Endothelial cell of umbilical vein (primary cell): ENCODE results near the gene RGS6. TPM values are rescaled to one million over a fixed set of nuclear protein-coding genes. Genes with fewer than 3 reads are reported as not detected.

Source experiments
- BruUV-seq: library from RNA; stranded (reverse); fragments of 400-500 nt; replicated peaks from 2 replicates; lab custom pipeline; 2021; lab: Mats Ljungman, UMichigan
- CTCF ChIA-PET: fragments of 300-600, 350-600 bp; sonication (Branson Sonifier 250); formaldehyde crosslinking; loops from one replicate; lab custom pipeline; 2021; ENCODE audit warnings: antibody characterized with exemption, inconsistent platforms; lab: Charles Lee
- POLR2A ChIA-PET: fragments of 300-600, 350-600 bp; sonication (Branson Sonifier 250); formaldehyde crosslinking; loops from one replicate; lab custom pipeline; 2021; ENCODE audit warnings: antibody characterized with exemption, inconsistent platforms; lab: Charles Lee
- DNase-seq: peaks from one replicate; pipeline ENCODE4 v3.0.0-alpha.2; 2011; ENCODE audit warnings: low read depth, low spot score
- FAIRE-seq: peaks from 2 replicates; lab custom pipeline; 2011; peaks lifted over from hg19 to GRCh38; lab: Jason Lieb, UNC
- H2AFZ ChIP-seq: 2 replicates; pipeline ENCODE4 v1.6.0; 2012; ENCODE audit warnings: low read depth, low read length, control low read depth, inconsistent platforms
- H3K27ac ChIP-seq: 2 replicates; pipeline ENCODE4 v1.5.1; 2011; ENCODE audit warnings: low read depth, mild to moderate bottlenecking, control low read depth, low read length, moderate library complexity; ENCODE audit not compliant: insufficient read depth
- H3K27me3 ChIP-seq, 2 experiments: 2 replicates each; pipeline versions ENCODE4 v1.6.0 to v1.6.1; 2011; ENCODE audit warnings: low read length in 2 of 2, mixed read lengths in 1 of 2; ENCODE audit not compliant: control insufficient read depth in 2 of 2, insufficient read depth in 2 of 2
- H3K36me3 ChIP-seq, 2 experiments: 2 replicates in 1 of 2; 3 replicates in 1 of 2; pipeline ENCODE4 v1.5.1; 2011; ENCODE audit warnings: low read length in 2 of 2, mild to moderate bottlenecking in 1 of 2, moderate library complexity in 1 of 2; ENCODE audit not compliant: control insufficient read depth in 2 of 2, insufficient read depth in 2 of 2; ENCODE audit errors: extremely low read depth in 1 of 2
- H3K4me1 ChIP-seq: 3 replicates; pipeline ENCODE4 v1.5.1; 2011; ENCODE audit warnings: mild to moderate bottlenecking, low read length; ENCODE audit not compliant: control insufficient read depth, insufficient read depth; ENCODE audit errors: extremely low read depth
- H3K4me2 ChIP-seq: 2 replicates; pipeline ENCODE4 v1.6.1; 2011; ENCODE audit warnings: low read length, control low read depth, mixed read lengths; ENCODE audit not compliant: insufficient read depth
- H3K4me3 ChIP-seq, 3 experiments: fragments of 200-600 bp in 1 of 3; sonication (generic), shearing (Covaris generic) in 1 of 3; replicated peaks in 1 of 3; 2 replicates each; pipeline ENCODE4 v1.5.1; 2011 to 2016; ENCODE audit warnings: control low read depth in 3 of 3, low read length in 3 of 3, mild to moderate bottlenecking in 2 of 3, inconsistent platforms in 1 of 3, low read depth in 1 of 3, moderate library complexity in 1 of 3; ENCODE audit not compliant: insufficient read depth in 1 of 3
- H3K79me2 ChIP-seq: 2 replicates; pipeline ENCODE4 v1.6.0; 2012; ENCODE audit warnings: low read length, inconsistent platforms; ENCODE audit not compliant: control insufficient read depth, insufficient read depth
- H3K9ac ChIP-seq: replicated peaks from 2 replicates; pipeline ENCODE3; 2011; ENCODE audit warnings: low read length, control low read depth; ENCODE audit not compliant: insufficient read depth; ENCODE audit errors: extremely low read depth
- H3K9me1 ChIP-seq: replicated peaks from 3 replicates; pipeline ENCODE4 v1.6.0; 2011; ENCODE audit warnings: mild to moderate bottlenecking, low read length; ENCODE audit not compliant: control insufficient read depth, insufficient read depth; ENCODE audit errors: extremely low read depth
- H3K9me3 ChIP-seq: replicated peaks from 2 replicates; pipeline ENCODE4 v1.5.1; 2012; ENCODE audit warnings: low read length, inconsistent platforms; ENCODE audit not compliant: control insufficient read depth, insufficient read depth
- H4K20me1 ChIP-seq: replicated peaks from 2 replicates; pipeline ENCODE3; 2011; ENCODE audit warnings: mild to moderate bottlenecking, low read length; ENCODE audit not compliant: control insufficient read depth, insufficient read depth; ENCODE audit errors: extremely low read depth
- EZH2 ChIP-seq: IDR thresholded peaks from 2 replicates; pipeline ENCODE4 v1.6.1; 2012; ENCODE audit warnings: borderline replicate concordance, low read depth, mild to moderate bottlenecking, moderate library complexity, low read length, inconsistent platforms; ENCODE audit not compliant: severe bottlenecking
- FOS ChIP-seq: IDR thresholded peaks from 2 replicates; pipeline ENCODE4 v1.6.1; 2011; ENCODE audit warnings: mild to moderate bottlenecking, low read length, moderate library complexity, borderline replicate concordance; ENCODE audit not compliant: insufficient read depth
- GATA2 ChIP-seq: IDR thresholded peaks from 2 replicates; pipeline ENCODE4 v1.7.0; 2011; ENCODE audit warnings: low read depth, mild to moderate bottlenecking, moderate library complexity, mixed read lengths, low read length; ENCODE audit not compliant: insufficient read length, insufficient read depth
- JUN ChIP-seq: IDR thresholded peaks from 2 replicates; pipeline ENCODE4 v1.6.1; 2011; ENCODE audit warnings: borderline replicate concordance, low read depth; ENCODE audit not compliant: insufficient read length, insufficient read depth
- MYC ChIP-seq: IDR thresholded peaks from one replicate; pipeline ENCODE4 v1.6.1; 2011; ENCODE audit warnings: mild to moderate bottlenecking, low read depth, low read length
- POLR2A ChIP-seq: IDR thresholded peaks from 2 replicates; pipeline ENCODE4 v1.6.1; 2012; ENCODE audit warnings: low read depth, mild to moderate bottlenecking, control low read depth, low read length
- POLR2AphosphoS5 ChIP-seq: IDR thresholded peaks from 2 replicates; pipeline ENCODE4 v1.6.1; 2012; ENCODE audit warnings: low read depth, mild to moderate bottlenecking, control low read depth, low read length, moderate library complexity; ENCODE audit not compliant: insufficient read depth
- dilution Hi-C: fragments of 300-500 bp; cut with MboI; formaldehyde crosslinking; loops from one replicate; pipeline ENCODE4 v1.15.0; 2019; ENCODE audit warnings: low sequenced_read_pairs; ENCODE audit not compliant: extremely low pct_ligation_motif_present
- intact Hi-C: fragments of 100-400 bp; cut with micrococcal nuclease; formaldehyde crosslinking; loops from one replicate; pipeline ENCODE4 v1.10.0; 2022
- polyA plus RNA-seq, 4 experiments: library from polyadenylated mRNA; depleted of rRNA in 3 of 4; stranded (reverse) in 3 of 4; unstranded in 1 of 4; fragments of >200 nt; gene quantifications; 2 replicates each; pipeline versions ENCODE4 v1.2.1 to v1.2.3, GENCODE V29; 2011 to 2012; ENCODE audit warnings: missing spikeins in 1 of 4
- total RNA-seq: library from RNA; stranded (reverse); gene quantifications from 2 replicates; pipeline ENCODE4 v1.2.3, GENCODE V29; 2021
- TF ChIP-seq, protein P1 (sequence below): IDR thresholded peaks from 2 replicates; pipeline ENCODE4 v1.6.1; 2011; ENCODE audit not compliant: insufficient read depth, insufficient read length
- TF ChIP-seq, protein P2 (sequence below), 2 donors: IDR thresholded peaks; 1 replicate in 1 of 2; 2 replicates in 1 of 2; pipeline ENCODE4 v1.5.1; 2011; ENCODE audit warnings: low read length in 2 of 2, mild to moderate bottlenecking in 2 of 2, moderate library complexity in 2 of 2, control low read depth in 1 of 2, inconsistent platforms in 1 of 2, low read depth in 1 of 2; ENCODE audit not compliant: insufficient read depth in 1 of 2; ENCODE audit errors: extremely low read depth in 1 of 2

Gene RGS6
- total and polyA plus RNA-seq, 2 donors (not counting 3 experiments of a cell fraction or from before 2014, with no cell fraction given): not detected

DNA sequence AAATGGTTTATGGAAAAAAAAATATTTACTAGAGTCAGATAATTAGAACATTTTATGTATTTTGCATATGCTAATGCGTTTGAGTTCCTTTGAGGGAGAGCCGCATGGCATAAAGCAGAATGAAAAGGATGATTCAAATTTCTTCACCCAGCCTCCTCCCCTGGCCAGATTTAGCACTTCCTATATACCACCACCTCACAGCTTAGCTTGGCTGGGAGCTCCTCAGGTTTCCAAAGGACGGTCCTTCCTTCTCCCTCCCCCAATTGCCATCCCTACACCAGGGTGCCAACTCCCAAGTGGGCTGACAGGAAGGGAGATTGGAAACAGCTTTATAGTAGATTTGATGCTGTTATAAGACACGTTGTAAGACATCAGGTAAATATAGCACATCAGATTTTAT, 157.4 kb downstream of the RGS6 start:
- POLR2A ChIA-PET: no interaction called here
- H3K27ac ChIP-seq: no peak overlapping the region
- H4K20me1 ChIP-seq: no peaks in the 10 kb centered on the region
- dilution Hi-C loops (no loop called here), intact Hi-C loops (no loop called here)
- no peaks in the 10 kb centered on the region for H3K79me2 ChIP-seq
- TF ChIP-seq EZH2 (no peak), GATA2 (no peak), JUN (no peak), POLR2AphosphoS5 (no peak), FOS (no peak), MYC (no peak), POLR2A (no peak)
- TF ChIP-seq, protein P1, sequence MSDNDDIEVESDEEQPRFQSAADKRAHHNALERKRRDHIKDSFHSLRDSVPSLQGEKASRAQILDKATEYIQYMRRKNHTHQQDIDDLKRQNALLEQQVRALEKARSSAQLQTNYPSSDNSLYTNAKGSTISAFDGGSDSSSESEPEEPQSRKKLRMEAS: no peak
- TF ChIP-seq, protein P2, sequence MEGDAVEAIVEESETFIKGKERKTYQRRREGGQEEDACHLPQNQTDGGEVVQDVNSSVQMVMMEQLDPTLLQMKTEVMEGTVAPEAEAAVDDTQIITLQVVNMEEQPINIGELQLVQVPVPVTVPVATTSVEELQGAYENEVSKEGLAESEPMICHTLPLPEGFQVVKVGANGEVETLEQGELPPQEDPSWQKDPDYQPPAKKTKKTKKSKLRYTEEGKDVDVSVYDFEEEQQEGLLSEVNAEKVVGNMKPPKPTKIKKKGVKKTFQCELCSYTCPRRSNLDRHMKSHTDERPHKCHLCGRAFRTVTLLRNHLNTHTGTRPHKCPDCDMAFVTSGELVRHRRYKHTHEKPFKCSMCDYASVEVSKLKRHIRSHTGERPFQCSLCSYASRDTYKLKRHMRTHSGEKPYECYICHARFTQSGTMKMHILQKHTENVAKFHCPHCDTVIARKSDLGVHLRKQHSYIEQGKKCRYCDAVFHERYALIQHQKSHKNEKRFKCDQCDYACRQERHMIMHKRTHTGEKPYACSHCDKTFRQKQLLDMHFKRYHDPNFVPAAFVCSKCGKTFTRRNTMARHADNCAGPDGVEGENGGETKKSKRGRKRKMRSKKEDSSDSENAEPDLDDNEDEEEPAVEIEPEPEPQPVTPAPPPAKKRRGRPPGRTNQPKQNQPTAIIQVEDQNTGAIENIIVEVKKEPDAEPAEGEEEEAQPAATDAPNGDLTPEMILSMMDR (IDR thresholded peaks at IDR 0.05; ENCODE audit: extremely low read depth in 1 of 2, insufficient read depth in 1 of 2, low read depth in 1 of 2, low read length in 2 of 2): no peak
- no peak overlapping the region for H3K4me2 ChIP-seq
- H3K27me3 ChIP-seq: no peaks in the 10 kb centered on the region
- no peak for FAIRE-seq
- H3K9ac ChIP-seq: no peak overlapping the region
- no peak for DNase-seq
- H3K4me3 ChIP-seq: no peak overlapping the region
- H3K9me3 ChIP-seq: no peaks in the 10 kb centered on the region
- CTCF ChIA-PET: no interaction called here
- no TSS peak for BruUV-seq
- no peaks in the 10 kb centered on the region for H3K36me3 ChIP-seq
- H2AFZ ChIP-seq: no peak overlapping the region
- H3K9me1 ChIP-seq: no peaks in the 10 kb centered on the region
- no peaks in the 10 kb centered on the region for H3K4me1 ChIP-seq
